Activated naive CD8-positive, alpha-beta T cell treated with anti-CD3 and anti-CD28 coated beads, Interleukin-2, amount 10 ng/mL, durations not matched to agents 7 days and 5 days (primary cell): Measurements from ENCODE around the gene PDZD8. TPM values are rescaled to one million over a fixed set of nuclear protein-coding genes. Genes with fewer than 3 reads are reported as not detected.

ENCODE experiments used
- ATAC-seq: fragments of 150-1000 bp; cut with Tn5 transposase; one replicate; pipeline ENCODE4 v1.10.0; 2021; ENCODE audit warnings: low read depth, moderate library complexity
- POLR2A ChIA-PET: fragments of 350-600 bp; sonication (Branson Sonifier 250); formaldehyde crosslinking; loops from one replicate; lab custom pipeline; 2021; ENCODE audit warnings: antibody characterized with exemption; lab: Charles Lee
- DNase-seq: peaks from one replicate; pipeline ENCODE4 v3.0.0; 2021
- H3K27ac Mint-ChIP-seq: one replicate; pipeline ENCODE4 v1.8.0; 2022; ENCODE audit warnings: mild to moderate bottlenecking, mixed read lengths
- H3K27me3 Mint-ChIP-seq: one replicate; pipeline ENCODE4 v1.8.0; 2022; ENCODE audit warnings: mild to moderate bottlenecking, moderate library complexity, mixed read lengths
- H3K36me3 Mint-ChIP-seq: one replicate; pipeline ENCODE4 v1.8.0; 2021; ENCODE audit warnings: mild to moderate bottlenecking, mixed read lengths
- H3K4me1 Mint-ChIP-seq: one replicate; pipeline ENCODE4 v1.8.0; 2021; ENCODE audit warnings: mixed read lengths
- H3K4me3 Mint-ChIP-seq: one replicate; pipeline ENCODE4 v1.8.0; 2022; ENCODE audit warnings: mild to moderate bottlenecking, moderate library complexity, mixed read lengths
- H3K9me3 Mint-ChIP-seq: one replicate; pipeline ENCODE4 v1.8.0; 2021; ENCODE audit warnings: mixed read lengths
- total RNA-seq, 2 experiments: library from RNA; stranded (reverse); gene quantifications; one replicate each; pipeline ENCODE4 v1.2.3, GENCODE V29; 2021

Gene PDZD8
- total RNA-seq, 2 experiments from 2014 or later: 16.0 to 18.8 TPM

GRCh38 chr10:117351996-117352395 is 23.2 kb downstream of the PDZD8 start:
- no peak for DNase-seq
- H3K27ac Mint-ChIP-seq: no peak overlapping the region
- H3K9me3 Mint-ChIP-seq: no peaks in the 10 kb centered on the region
- peaks cover 9% of the 10 kb centered on the region for H3K36me3 Mint-ChIP-seq
- H3K4me3 Mint-ChIP-seq: no peak overlapping the region
- POLR2A ChIA-PET: no interaction called here
- ATAC-seq: no peak
- H3K27me3 Mint-ChIP-seq: no peaks in the 10 kb centered on the region
- peaks cover 19% of the 10 kb centered on the region for H3K4me1 Mint-ChIP-seq

GRCh38 chr10:117351558-117351957 is 23.7 kb downstream of the PDZD8 start:
- Mint-ChIP-seq H3K27ac (no peak overlapping the region), H3K4me3 (no peak overlapping the region), H3K27me3 (no peaks in the 10 kb centered on the region), H3K36me3 (peaks cover 9% of the 10 kb centered on the region), H3K9me3 (no peaks in the 10 kb centered on the region), H3K4me1 (peaks cover 24% of the 10 kb centered on the region)
- no peak for ATAC-seq
- DNase-seq: no peak
- POLR2A ChIA-PET: no interaction called here

GRCh38 chr10:117350909-117351308 is 24.3 kb downstream of the PDZD8 start:
- Mint-ChIP-seq H3K9me3 (no peaks in the 10 kb centered on the region), H3K27me3 (no peaks in the 10 kb centered on the region), H3K4me1 (peaks cover 24% of the 10 kb centered on the region), H3K36me3 (peaks cover 9% of the 10 kb centered on the region), H3K4me3 (no peak overlapping the region), H3K27ac (no peak overlapping the region)
- DNase-seq (no peak), ATAC-seq (no peak)
- POLR2A ChIA-PET: no interaction called here

- Mint-ChIP-seq H3K27me3 (no peaks in the 10 kb centered on the region), H3K27ac (no peak overlapping the region), H3K9me3 (no peaks in the 10 kb centered on the region), H3K36me3 (peaks cover 12% of the 10 kb centered on the region), H3K4me1 (peaks cover 19% of the 10 kb centered on the region), H3K4me3 (no peak overlapping the region)
- POLR2A ChIA-PET: no interaction called here
- no peak for DNase-seq
- ATAC-seq: no peak
Observed at GRCh38 chr10:117348236-117348635, 27.0 kb downstream of the PDZD8 start.

GRCh38 chr10:117346574-117346973 is 28.7 kb downstream of the PDZD8 start:
- H3K4me3 Mint-ChIP-seq: no peak overlapping the region
- peaks cover 8% of the 10 kb centered on the region for H3K36me3 Mint-ChIP-seq
- ATAC-seq: no peak
- POLR2A ChIA-PET: no interaction called here
- no peak for DNase-seq
- no peaks in the 10 kb centered on the region for H3K9me3 Mint-ChIP-seq
- no peak overlapping the region for H3K27ac Mint-ChIP-seq
- no peaks in the 10 kb centered on the region for H3K27me3 Mint-ChIP-seq
- H3K4me1 Mint-ChIP-seq: peaks cover 24% of the 10 kb centered on the region

- Mint-ChIP-seq H3K27ac (no peak overlapping the region), H3K36me3 (peaks cover 9% of the 10 kb centered on the region), H3K9me3 (no peaks in the 10 kb centered on the region), H3K4me1 (peaks cover 24% of the 10 kb centered on the region), H3K4me3 (no peak overlapping the region), H3K27me3 (no peaks in the 10 kb centered on the region)
- POLR2A ChIA-PET: no interaction called here
- ATAC-seq (no peak), DNase-seq (no peak)
Observed at GRCh38 chr10:117345143-117345542, 30.1 kb downstream of the PDZD8 start.

GRCh38 chr10:117342641-117343040 is 32.6 kb downstream of the PDZD8 start:
- Mint-ChIP-seq H3K4me3 (peak overlapping the region; percentile 74), H3K27me3 (no peaks in the 10 kb centered on the region), H3K27ac (peak overlapping the region; percentile 73)

GRCh38 chr10:117341061-117341460 is 34.2 kb downstream of the PDZD8 start:
- no peak for DNase-seq
- no peaks in the 10 kb centered on the region for H3K27me3 Mint-ChIP-seq
- no peak for ATAC-seq
- peaks cover 18% of the 10 kb centered on the region for H3K4me1 Mint-ChIP-seq
- H3K36me3 Mint-ChIP-seq: peaks cover 23% of the 10 kb centered on the region
- H3K4me3 Mint-ChIP-seq: no peak overlapping the region
- POLR2A ChIA-PET: no interaction called here
- no peak overlapping the region for H3K27ac Mint-ChIP-seq
- no peaks in the 10 kb centered on the region for H3K9me3 Mint-ChIP-seq

More at GRCh38 chr10:117342641-117343040, 32.6 kb downstream of the PDZD8 start:
- H3K4me1 Mint-ChIP-seq: peaks cover 24% of the 10 kb centered on the region
- H3K9me3 Mint-ChIP-seq: no peaks in the 10 kb centered on the region
- DNase-seq: no peak
- H3K36me3 Mint-ChIP-seq: peaks cover 19% of the 10 kb centered on the region
- ATAC-seq: peak; percentile 22
- POLR2A ChIA-PET: no interaction called here

- Mint-ChIP-seq H3K4me3 (no peak overlapping the region), H3K27ac (no peak overlapping the region), H3K36me3 (peaks cover 32% of the 10 kb centered on the region), H3K27me3 (no peaks in the 10 kb centered on the region), H3K9me3 (no peaks in the 10 kb centered on the region), H3K4me1 (peaks cover 13% of the 10 kb centered on the region)
- ATAC-seq (no peak), DNase-seq (no peak)
- POLR2A ChIA-PET: no interaction called here
Observed at GRCh38 chr10:117339979-117340378, 35.3 kb downstream of the PDZD8 start.

- H3K9me3 Mint-ChIP-seq: peaks cover under 1% of the 10 kb centered on the region
- peaks cover 36% of the 10 kb centered on the region for H3K36me3 Mint-ChIP-seq
- DNase-seq: no peak
- POLR2A ChIA-PET: no interaction called here
- ATAC-seq: no peak
- H3K4me3 Mint-ChIP-seq: no peak overlapping the region
- H3K27ac Mint-ChIP-seq: no peak overlapping the region
- peaks cover 13% of the 10 kb centered on the region for H3K4me1 Mint-ChIP-seq
- no peaks in the 10 kb centered on the region for H3K27me3 Mint-ChIP-seq
Observed at GRCh38 chr10:117339578-117339977, 35.7 kb downstream of the PDZD8 start.

GRCh38 chr10:117334926-117335325 is 40.3 kb downstream of the PDZD8 start:
- no peak overlapping the region for H3K27ac Mint-ChIP-seq
- H3K27me3 Mint-ChIP-seq: no peaks in the 10 kb centered on the region
- ATAC-seq (no peak), DNase-seq (no peak)
- H3K4me3 Mint-ChIP-seq: no peak overlapping the region
- H3K4me1 Mint-ChIP-seq: no peaks in the 10 kb centered on the region
- POLR2A ChIA-PET: no interaction called here
- H3K36me3 Mint-ChIP-seq: peaks cover 39% of the 10 kb centered on the region
- peaks cover 4% of the 10 kb centered on the region for H3K9me3 Mint-ChIP-seq

- no peak overlapping the region for H3K4me3 Mint-ChIP-seq
- peaks cover 4% of the 10 kb centered on the region for H3K9me3 Mint-ChIP-seq
- H3K36me3 Mint-ChIP-seq: peaks cover 38% of the 10 kb centered on the region
Observed at GRCh38 chr10:117334066-117334465, 41.2 kb downstream of the PDZD8 start.

GRCh38 chr10:117327262-117327661 is 48.0 kb downstream of the PDZD8 start:
- no peaks in the 10 kb centered on the region for H3K27me3 Mint-ChIP-seq
- no peaks in the 10 kb centered on the region for H3K4me1 Mint-ChIP-seq
- peaks cover 24% of the 10 kb centered on the region for H3K36me3 Mint-ChIP-seq
- ATAC-seq (no peak), DNase-seq (no peak)
- peaks cover 3% of the 10 kb centered on the region for H3K9me3 Mint-ChIP-seq
- H3K27ac Mint-ChIP-seq: no peak overlapping the region
- no peak overlapping the region for H3K4me3 Mint-ChIP-seq
- POLR2A ChIA-PET: no interaction called here

More at GRCh38 chr10:117334066-117334465, 41.2 kb downstream of the PDZD8 start:
- DNase-seq: no peak
- no peak for ATAC-seq
- Mint-ChIP-seq H3K4me1 (no peaks in the 10 kb centered on the region), H3K27me3 (no peaks in the 10 kb centered on the region), H3K27ac (no peak overlapping the region)
- POLR2A ChIA-PET: no interaction called here

GRCh38 chr10:117324367-117324766 is 50.9 kb downstream of the PDZD8 start:
- Mint-ChIP-seq H3K9me3 (peaks cover 3% of the 10 kb centered on the region), H3K36me3 (peaks cover 15% of the 10 kb centered on the region), H3K27ac (no peak overlapping the region), H3K4me1 (no peaks in the 10 kb centered on the region), H3K27me3 (no peaks in the 10 kb centered on the region), H3K4me3 (no peak overlapping the region)
- DNase-seq (no peak), ATAC-seq (no peak)
- POLR2A ChIA-PET: no interaction called here

GRCh38 chr10:117322260-117322659 is 53.0 kb downstream of the PDZD8 start:
- Mint-ChIP-seq H3K4me1 (no peaks in the 10 kb centered on the region), H3K27ac (no peak overlapping the region), H3K36me3 (peaks cover 15% of the 10 kb centered on the region), H3K27me3 (no peaks in the 10 kb centered on the region), H3K9me3 (peaks cover 3% of the 10 kb centered on the region), H3K4me3 (no peak overlapping the region)
- no peak for ATAC-seq
- POLR2A ChIA-PET: no interaction called here
- no peak for DNase-seq
